Measurements from ENCODE around the gene CNTN4. TPM values are rescaled to one million over a fixed set of nuclear protein-coding genes. Genes with fewer than 3 reads are reported as not detected.

CNTN4 gene
- total RNA-seq, 1 donor from 2014 or later, result not detected

DNA sequence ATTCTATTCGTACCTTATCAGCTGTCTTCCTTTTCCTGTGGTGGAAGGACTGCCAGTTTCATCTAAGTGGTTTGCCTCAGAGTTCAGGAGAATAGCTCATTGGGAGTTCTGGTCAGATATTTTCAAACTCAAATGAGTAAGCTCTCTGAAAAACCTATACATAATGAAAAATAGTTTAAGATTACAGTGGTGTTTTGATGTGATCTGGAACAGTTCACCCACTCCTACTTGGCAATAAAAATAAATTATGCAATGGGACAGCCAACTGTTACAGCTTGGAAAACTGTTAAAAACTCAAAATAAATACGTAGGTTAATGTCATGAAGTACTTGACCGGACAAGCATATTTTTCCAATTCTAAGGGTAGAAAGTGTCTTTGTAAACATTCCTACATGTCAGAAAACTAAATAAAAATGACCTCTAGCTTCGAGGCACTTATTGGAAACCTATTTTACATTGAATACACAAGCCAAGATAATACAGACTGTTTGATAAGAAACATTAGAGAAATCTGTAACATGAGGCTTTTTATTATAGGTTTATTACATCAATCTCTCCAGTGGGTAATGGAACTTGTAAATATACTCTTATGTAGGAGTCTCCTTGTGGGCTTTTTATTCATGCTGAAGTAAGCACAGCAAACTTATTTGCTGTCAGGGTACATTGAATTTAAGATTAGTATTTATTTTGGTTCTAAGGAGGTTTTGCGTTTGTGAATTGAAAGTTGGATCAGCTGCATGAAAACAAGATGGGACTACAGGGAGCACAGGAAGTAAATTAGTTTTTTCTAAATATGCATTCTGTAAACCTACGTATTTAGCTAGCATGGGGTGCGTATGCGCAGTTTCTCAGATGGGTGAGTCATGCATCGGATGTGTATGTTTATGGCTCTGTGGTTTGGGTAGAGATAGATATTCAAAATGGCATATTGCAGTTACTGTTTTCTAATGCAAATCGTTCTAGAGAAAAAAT lies 558.4 kb downstream of the CNTN4 start:
- H3K27ac Mint-ChIP-seq (ENCODE audit: unreplicated experiment), result no peak overlapping the region
- H3K36me3 Mint-ChIP-seq (ENCODE audit: low read depth, unreplicated experiment), result no peaks in the 10 kb centered on the region
- Histone ChIP-seq H3K4me1 (ENCODE audit: insufficient read depth, low read length) (no peaks in the 10 kb centered on the region), H3K9ac (ENCODE audit: low read length) (no peak overlapping the region), H3K4me2 (ENCODE audit: low read length) (no peak overlapping the region), H3K4me3 (ENCODE audit: insufficient read depth, low read depth, low read length) (no peak overlapping the region), H4K20me1 (ENCODE audit: insufficient read depth, low read length) (no peaks in the 10 kb centered on the region), H3K36me3 (ENCODE audit: insufficient read depth, low read length) (no peaks in the 10 kb centered on the region), H2AFZ (ENCODE audit: low read depth, low read length) (no peak overlapping the region), H3K9me3 (ENCODE audit: insufficient read depth, low read depth, low read length) (no peaks in the 10 kb centered on the region), H3K27me3 (ENCODE audit: insufficient read depth, low read length) (no peaks in the 10 kb centered on the region), H3K27ac (ENCODE audit: low read depth, low read length) (no peak overlapping the region), H3K79me2 (ENCODE audit: insufficient read depth, low read length) (no peaks in the 10 kb centered on the region)
- peaks cover 11% of the 10 kb centered on the region for H3K9me3 Mint-ChIP-seq (ENCODE audit: unreplicated experiment)
- H3K4me1 Mint-ChIP-seq (ENCODE audit: low read depth, unreplicated experiment), result no peaks in the 10 kb centered on the region
- no peak overlapping the region for H3K4me3 Mint-ChIP-seq (ENCODE audit: unreplicated experiment)
- DNase-seq (ENCODE audit: low read depth) (peak; percentile 8), FAIRE-seq (no peak)
- no peak for TF ChIP-seq EZH2 (IDR thresholded peaks at IDR 0.05; ENCODE audit: insufficient read depth, low read length)
- TF ChIP-seq, protein P1, sequence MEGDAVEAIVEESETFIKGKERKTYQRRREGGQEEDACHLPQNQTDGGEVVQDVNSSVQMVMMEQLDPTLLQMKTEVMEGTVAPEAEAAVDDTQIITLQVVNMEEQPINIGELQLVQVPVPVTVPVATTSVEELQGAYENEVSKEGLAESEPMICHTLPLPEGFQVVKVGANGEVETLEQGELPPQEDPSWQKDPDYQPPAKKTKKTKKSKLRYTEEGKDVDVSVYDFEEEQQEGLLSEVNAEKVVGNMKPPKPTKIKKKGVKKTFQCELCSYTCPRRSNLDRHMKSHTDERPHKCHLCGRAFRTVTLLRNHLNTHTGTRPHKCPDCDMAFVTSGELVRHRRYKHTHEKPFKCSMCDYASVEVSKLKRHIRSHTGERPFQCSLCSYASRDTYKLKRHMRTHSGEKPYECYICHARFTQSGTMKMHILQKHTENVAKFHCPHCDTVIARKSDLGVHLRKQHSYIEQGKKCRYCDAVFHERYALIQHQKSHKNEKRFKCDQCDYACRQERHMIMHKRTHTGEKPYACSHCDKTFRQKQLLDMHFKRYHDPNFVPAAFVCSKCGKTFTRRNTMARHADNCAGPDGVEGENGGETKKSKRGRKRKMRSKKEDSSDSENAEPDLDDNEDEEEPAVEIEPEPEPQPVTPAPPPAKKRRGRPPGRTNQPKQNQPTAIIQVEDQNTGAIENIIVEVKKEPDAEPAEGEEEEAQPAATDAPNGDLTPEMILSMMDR (IDR thresholded peaks at IDR 0.05; ENCODE audit: insufficient read depth, low read depth, low read length), result no peak
- no peaks in the 10 kb centered on the region for H3K27me3 Mint-ChIP-seq (ENCODE audit: low read depth, unreplicated experiment)

DNA sequence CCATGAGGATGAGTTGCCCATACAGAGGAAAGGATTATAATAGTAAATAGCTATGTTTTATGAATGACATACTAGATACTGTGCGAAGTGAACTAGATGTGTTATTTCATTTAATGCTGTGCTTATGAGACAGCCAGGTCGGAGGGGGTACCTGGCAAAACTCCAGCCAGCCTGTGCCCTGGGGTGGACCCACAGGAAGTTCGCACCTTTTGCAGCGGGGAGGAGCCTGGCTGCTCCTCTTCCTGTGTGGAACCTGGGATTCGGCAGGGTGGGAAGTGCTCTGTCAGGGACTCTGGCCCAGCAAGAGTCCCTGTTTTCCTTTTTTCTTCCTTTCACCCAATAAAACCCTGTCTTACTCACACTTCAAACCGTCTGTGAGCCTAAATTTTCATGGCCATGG lies 559.3 kb downstream of the CNTN4 start:
- Histone ChIP-seq H3K79me2 (ENCODE audit: insufficient read depth, low read length) (no peaks in the 10 kb centered on the region), H3K9ac (ENCODE audit: low read length) (no peak overlapping the region)
- no peaks in the 10 kb centered on the region for H3K4me1 Mint-ChIP-seq (ENCODE audit: low read depth, unreplicated experiment)

More for the DNA sequence above, 559.3 kb downstream of the CNTN4 start:
- Histone ChIP-seq H3K9me3 (ENCODE audit: insufficient read depth, low read depth, low read length) (no peaks in the 10 kb centered on the region), H4K20me1 (ENCODE audit: insufficient read depth, low read length) (no peaks in the 10 kb centered on the region), H3K4me1 (ENCODE audit: insufficient read depth, low read length) (no peaks in the 10 kb centered on the region), H3K27me3 (ENCODE audit: insufficient read depth, low read length) (no peaks in the 10 kb centered on the region), H3K36me3 (ENCODE audit: insufficient read depth, low read length) (no peaks in the 10 kb centered on the region), H3K4me2 (ENCODE audit: low read length) (no peak overlapping the region), H2AFZ (ENCODE audit: low read depth, low read length) (no peak overlapping the region), H3K27ac (ENCODE audit: low read depth, low read length) (no peak overlapping the region), H3K4me3 (ENCODE audit: insufficient read depth, low read depth, low read length) (no peak overlapping the region)
- TF ChIP-seq, protein P1 (IDR thresholded peaks at IDR 0.05; ENCODE audit: insufficient read depth, low read depth, low read length), result no peak
- TF ChIP-seq EZH2 (IDR thresholded peaks at IDR 0.05; ENCODE audit: insufficient read depth, low read length), result no peak
- H3K27me3 Mint-ChIP-seq (ENCODE audit: low read depth, unreplicated experiment), result no peaks in the 10 kb centered on the region
- H3K27ac Mint-ChIP-seq (ENCODE audit: unreplicated experiment), result no peak overlapping the region
- H3K36me3 Mint-ChIP-seq (ENCODE audit: low read depth, unreplicated experiment), result no peaks in the 10 kb centered on the region
- H3K4me3 Mint-ChIP-seq (ENCODE audit: unreplicated experiment), result no peak overlapping the region
- peaks cover 8% of the 10 kb centered on the region for H3K9me3 Mint-ChIP-seq (ENCODE audit: unreplicated experiment)
- DNase-seq (ENCODE audit: low read depth), result no peak
- no peak for FAIRE-seq
